Keratinocyte (primary cell): ENCODE measurements around the gene GALNT14.

ENCODE experiments used
- CTCF ChIP-seq, 3 experiments: IDR thresholded peaks in 1 of 3; conservative IDR thresholded peaks in 1 of 3; optimal IDR thresholded peaks in 1 of 3; 2 replicates in 2 of 3; 3 replicates in 1 of 3; pipeline versions ENCODE3 to v1.5.1; 2011; ENCODE audit warnings: low read length in 3 of 3, mild to moderate bottlenecking in 3 of 3, moderate library complexity in 2 of 3, control low read depth in 1 of 3, inconsistent platforms in 1 of 3; ENCODE audit not compliant: insufficient read depth in 2 of 3; ENCODE audit errors: extremely low read depth in 1 of 3
- EZH2 ChIP-seq: IDR thresholded peaks from one replicate; pipeline ENCODE4 v1.6.1; 2012; ENCODE audit warnings: inconsistent platforms, mild to moderate bottlenecking, low read length, moderate library complexity

- TF ChIP-seq EZH2 (no peak), CTCF (optimal IDR thresholded peaks at IDR 0.05 in 1 of 3, IDR thresholded peaks at IDR 0.05 in 1 of 3, conservative IDR thresholded peaks at IDR 0.05 in 1 of 3; ENCODE audit: extremely low read depth in 1 of 3, insufficient read depth in 2 of 3, low read length in 3 of 3) (no peak)
These were observed 8.7 kb downstream of the GALNT14 start for GRCh38 chr2:31129375-31130171.
